ENCODE results near the gene CHCHD6.
"Not testable (repeated sequence)": the region's sequence is repeated elsewhere in the genome, so short reads cannot be mapped to it uniquely, and the experiment has no call there.

Gene CHCHD6

GRCh38 chr3:126798521-126798920 is 94.5 kb downstream of the CHCHD6 start:
- H3K36me3 ChIP-seq: peaks cover 0 to 3% (median 0%) of the 10 kb centered on the region in 3 donors
- peaks cover 0 to 4% (median under 1%) of the 10 kb centered on the region in 3 donors for H3K9me3 ChIP-seq
- intact Hi-C loops (cut with DNase I; ENCODE audit: low total_unique reads): no loop called here
- no peaks in the 10 kb centered on the region for H3K4me1 ChIP-seq
- no peak for DNase-seq
- H3K4me3 ChIP-seq: no peak overlapping the region
- no peak overlapping the region for H3K27ac ChIP-seq
- H3K27me3 ChIP-seq: no peaks in the 10 kb centered on the region
- TF ChIP-seq CTCF (IDR thresholded peaks at IDR 0.05): no peak

- intact Hi-C loops (cut with DNase I; ENCODE audit: low total_unique reads): no loop called here
- Histone ChIP-seq H3K27me3 (no peaks in the 10 kb centered on the region), H3K36me3 (peaks cover 0 to 3% (median 0%) of the 10 kb centered on the region in 3 donors), H3K4me3 (no peak overlapping the region), H3K27ac (no peak overlapping the region), H3K9me3 (no peaks in the 10 kb centered on the region), H3K4me1 (no peaks in the 10 kb centered on the region)
- DNase-seq: no peak
- no peak for TF ChIP-seq CTCF (IDR thresholded peaks at IDR 0.05)
Observed at GRCh38 chr3:126799099-126799498, 95.1 kb downstream of the CHCHD6 start.

- H3K4me1 ChIP-seq; H3K4me3 ChIP-seq; H3K9me3 ChIP-seq; intact Hi-C loops (cut with DNase I; ENCODE audit: low total_unique reads); H3K27me3 ChIP-seq; DNase-seq; H3K27ac ChIP-seq; H3K36me3 ChIP-seq: not testable (repeated sequence)
Observed at GRCh38 chr3:126801312-126801711, 97.3 kb downstream of the CHCHD6 start.

- no peak overlapping the region for H3K27ac ChIP-seq
- intact Hi-C loops (cut with DNase I; ENCODE audit: low total_unique reads): no loop called here
- H3K4me1 ChIP-seq: no peaks in the 10 kb centered on the region
- no peaks in the 10 kb centered on the region for H3K27me3 ChIP-seq
- H3K4me3 ChIP-seq: no peak overlapping the region
- TF ChIP-seq CTCF (IDR thresholded peaks at IDR 0.05): no peak
- no peak for DNase-seq
- H3K36me3 ChIP-seq: no peaks in the 10 kb centered on the region
- H3K9me3 ChIP-seq: peaks cover 0 to 9% (median 0%) of the 10 kb centered on the region in 3 donors
Observed at GRCh38 chr3:126807795-126808194, 103.8 kb downstream of the CHCHD6 start.

DNA sequence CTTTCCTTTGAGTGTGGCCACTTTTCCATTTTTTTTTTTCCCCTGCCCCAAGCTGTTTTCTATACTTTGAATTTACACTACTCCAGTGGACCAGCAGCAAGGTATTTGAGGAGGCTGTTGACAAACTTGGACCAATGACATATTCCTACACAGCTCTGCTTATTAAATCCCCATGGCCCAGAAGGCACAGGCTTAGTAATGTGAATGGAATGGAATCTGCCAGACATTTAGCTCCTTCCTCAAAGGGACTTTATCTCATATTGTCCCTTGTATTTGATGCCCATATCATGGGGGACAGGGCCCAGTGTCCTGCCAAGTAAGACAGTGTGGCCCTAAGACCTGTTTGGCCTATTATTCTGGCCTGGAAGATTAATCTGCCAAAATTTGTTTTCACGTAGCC is 107.5 kb downstream of the CHCHD6 start:
- H3K4me1 ChIP-seq: no peaks in the 10 kb centered on the region
- H3K9me3 ChIP-seq: peaks cover 0 to 9% (median 0%) of the 10 kb centered on the region in 3 donors
- no peak overlapping the region for H3K27ac ChIP-seq
- TF ChIP-seq CTCF (IDR thresholded peaks at IDR 0.05): no peak
- no peak overlapping the region for H3K4me3 ChIP-seq
- DNase-seq: no peak
- intact Hi-C loops (cut with DNase I; ENCODE audit: low total_unique reads): no loop called here
- H3K27me3 ChIP-seq: no peaks in the 10 kb centered on the region
- no peaks in the 10 kb centered on the region for H3K36me3 ChIP-seq

DNA sequence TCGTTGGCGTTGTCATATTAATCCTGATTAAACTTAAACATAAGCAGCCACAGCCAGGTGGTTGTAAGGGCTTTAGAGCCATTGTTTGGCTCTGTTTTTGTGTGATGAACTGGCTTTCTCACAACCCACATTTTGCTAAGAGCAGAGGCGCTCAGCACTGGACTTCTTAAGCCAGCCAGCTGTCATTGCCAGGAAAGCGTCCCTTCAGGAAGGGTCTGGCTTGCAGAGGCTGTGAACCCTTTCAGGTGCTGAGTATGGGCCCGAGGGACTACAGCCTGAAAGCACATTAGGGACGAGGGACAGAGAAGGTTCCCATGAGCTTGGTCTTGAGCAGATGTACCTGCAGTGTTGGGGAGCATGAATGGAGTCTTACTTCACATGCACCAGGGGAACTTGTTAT is 112.3 kb downstream of the CHCHD6 start:
- Histone ChIP-seq H3K9me3 (no peaks in the 10 kb centered on the region), H3K4me1 (peaks cover 0 to 8% (median 3%) of the 10 kb centered on the region in 4 donors), H3K36me3 (no peaks in the 10 kb centered on the region), H3K27me3 (no peaks in the 10 kb centered on the region), H3K4me3 (no peak overlapping the region), H3K27ac (no peak overlapping the region)
- no peak for TF ChIP-seq CTCF (IDR thresholded peaks at IDR 0.05)
- intact Hi-C loops (cut with DNase I; ENCODE audit: low total_unique reads): no loop called here
- DNase-seq: no peak
